Memory B cell (primary cell): ENCODE measurements around the gene RHBDF1.

Experiments used
- ATAC-seq: fragments of 150-1000 bp; cut with Tn5 transposase; 2 replicates; pipeline ENCODE4 v1.10.0; 2021; ENCODE audit warnings: low read depth, mild to moderate bottlenecking, moderate library complexity
- DNase-seq, 2 donors: peaks; one replicate each; pipeline ENCODE4 v3.0.0; 2022; ENCODE audit warnings: low spot score in 2 of 2
- H3K27ac Mint-ChIP-seq: one replicate; pipeline ENCODE4 v1.8.0; 2022; ENCODE audit warnings: mild to moderate bottlenecking, moderate library complexity, mixed read lengths
- H3K27me3 Mint-ChIP-seq: one replicate; pipeline ENCODE4 v1.8.0; 2022; ENCODE audit warnings: mixed read lengths
- H3K36me3 Mint-ChIP-seq: one replicate; pipeline ENCODE4 v1.8.0; 2022; ENCODE audit warnings: mild to moderate bottlenecking, mixed read lengths
- H3K4me1 Mint-ChIP-seq: one replicate; pipeline ENCODE4 v1.8.0; 2022; ENCODE audit warnings: mixed read lengths
- H3K4me3 Mint-ChIP-seq: one replicate; pipeline ENCODE4 v1.8.0; 2022; ENCODE audit warnings: mild to moderate bottlenecking, moderate library complexity, mixed read lengths
- H3K9me3 Mint-ChIP-seq: one replicate; pipeline ENCODE4 v1.8.0; 2022; ENCODE audit warnings: mixed read lengths

The RHBDF1 gene

GRCh38 chr16:62968-63391, 9.5 kb downstream of the RHBDF1 start:
- no peaks in the 10 kb centered on the region for H3K9me3 Mint-ChIP-seq
- peaks cover 3% of the 10 kb centered on the region for H3K36me3 Mint-ChIP-seq
- ATAC-seq (no peak), DNase-seq (no peak)
- peaks cover 4% of the 10 kb centered on the region for H3K4me1 Mint-ChIP-seq
- no peak overlapping the region for H3K27ac Mint-ChIP-seq
- no peak overlapping the region for H3K4me3 Mint-ChIP-seq
- H3K27me3 Mint-ChIP-seq, result no peaks in the 10 kb centered on the region

GRCh38 chr16:62283-62967, 10.0 kb downstream of the RHBDF1 start:
- peaks cover 5% of the 10 kb centered on the region for H3K36me3 Mint-ChIP-seq
- H3K9me3 Mint-ChIP-seq, result no peaks in the 10 kb centered on the region
- no peak overlapping the region for H3K27ac Mint-ChIP-seq
- H3K4me1 Mint-ChIP-seq, result peaks cover 4% of the 10 kb centered on the region
- no peaks in the 10 kb centered on the region for H3K27me3 Mint-ChIP-seq
- H3K4me3 Mint-ChIP-seq, result no peak overlapping the region
- DNase-seq (no peak), ATAC-seq (no peak)

GRCh38 chr16:61879-62281, 10.6 kb downstream of the RHBDF1 start:
- Mint-ChIP-seq H3K4me3 (no peak overlapping the region), H3K9me3 (no peaks in the 10 kb centered on the region), H3K36me3 (peaks cover 8% of the 10 kb centered on the region), H3K4me1 (peaks cover 4% of the 10 kb centered on the region), H3K27me3 (no peaks in the 10 kb centered on the region), H3K27ac (no peak overlapping the region)
- DNase-seq (no peak), ATAC-seq (no peak)

GRCh38 chr16:60929-61878, 11.2 kb downstream of the RHBDF1 start:
- Mint-ChIP-seq H3K4me1 (peaks cover 4% of the 10 kb centered on the region), H3K27me3 (no peaks in the 10 kb centered on the region), H3K36me3 (peaks cover 9% of the 10 kb centered on the region), H3K9me3 (no peaks in the 10 kb centered on the region), H3K4me3 (no peak overlapping the region), H3K27ac (no peak overlapping the region)
- DNase-seq, result no peak
- no peak for ATAC-seq

GRCh38 chr16:60166-60565, 12.3 kb downstream of the RHBDF1 start:
- H3K36me3 Mint-ChIP-seq, result peaks cover 12% of the 10 kb centered on the region
- ATAC-seq, result no peak
- no peak overlapping the region for H3K4me3 Mint-ChIP-seq
- no peak for DNase-seq
- no peak overlapping the region for H3K27ac Mint-ChIP-seq
- H3K9me3 Mint-ChIP-seq, result no peaks in the 10 kb centered on the region
- H3K27me3 Mint-ChIP-seq, result no peaks in the 10 kb centered on the region
- H3K4me1 Mint-ChIP-seq, result no peaks in the 10 kb centered on the region

GRCh38 chr16:59440-60059, 12.9 kb downstream of the RHBDF1 start:
- no peaks in the 10 kb centered on the region for H3K9me3 Mint-ChIP-seq
- peaks cover 12% of the 10 kb centered on the region for H3K36me3 Mint-ChIP-seq
- no peaks in the 10 kb centered on the region for H3K4me1 Mint-ChIP-seq
- no peaks in the 10 kb centered on the region for H3K27me3 Mint-ChIP-seq
- no peak overlapping the region for H3K4me3 Mint-ChIP-seq
- H3K27ac Mint-ChIP-seq, result no peak overlapping the region
- ATAC-seq (no peak), DNase-seq (no peak)

- no peaks in the 10 kb centered on the region for H3K9me3 Mint-ChIP-seq
- no peak overlapping the region for H3K27ac Mint-ChIP-seq
- H3K4me1 Mint-ChIP-seq, result peaks cover 4% of the 10 kb centered on the region
- DNase-seq, result no peak
- H3K27me3 Mint-ChIP-seq, result no peaks in the 10 kb centered on the region
- no peak for ATAC-seq
- no peak overlapping the region for H3K4me3 Mint-ChIP-seq
- peaks cover 12% of the 10 kb centered on the region for H3K36me3 Mint-ChIP-seq
Observed at GRCh38 chr16:58491-59439, 13.7 kb downstream of the RHBDF1 start.

- Mint-ChIP-seq H3K27me3 (no peaks in the 10 kb centered on the region), H3K27ac (no peak overlapping the region), H3K4me3 (no peak overlapping the region), H3K9me3 (no peaks in the 10 kb centered on the region), H3K36me3 (peaks cover 12% of the 10 kb centered on the region), H3K4me1 (peaks cover 6% of the 10 kb centered on the region)
- DNase-seq (no peak), ATAC-seq (no peak)
Observed at GRCh38 chr16:57711-58110, 14.7 kb downstream of the RHBDF1 start.

- H3K36me3 Mint-ChIP-seq, result peaks cover 14% of the 10 kb centered on the region
- peak overlapping the region; percentile 46 for H3K4me3 Mint-ChIP-seq
- peaks cover 10% of the 10 kb centered on the region for H3K4me1 Mint-ChIP-seq
- ATAC-seq, result no peak
- no peak for DNase-seq
- H3K27me3 Mint-ChIP-seq, result no peaks in the 10 kb centered on the region
- H3K27ac Mint-ChIP-seq, result no peak overlapping the region
- no peaks in the 10 kb centered on the region for H3K9me3 Mint-ChIP-seq
Observed at GRCh38 chr16:56231-56927, 16.1 kb downstream of the RHBDF1 start.

GRCh38 chr16:55571-56136, 16.8 kb downstream of the RHBDF1 start:
- DNase-seq, result no peak
- Mint-ChIP-seq H3K27me3 (no peaks in the 10 kb centered on the region), H3K27ac (no peak overlapping the region), H3K9me3 (no peaks in the 10 kb centered on the region), H3K4me1 (peaks cover 11% of the 10 kb centered on the region), H3K36me3 (peaks cover 14% of the 10 kb centered on the region), H3K4me3 (peak overlapping the region; percentile 46)
- no peak for ATAC-seq

- Mint-ChIP-seq H3K27me3 (no peaks in the 10 kb centered on the region), H3K9me3 (no peaks in the 10 kb centered on the region), H3K27ac (peak overlapping the region; percentile 90), H3K4me1 (peaks cover 13% of the 10 kb centered on the region), H3K36me3 (peaks cover 18% of the 10 kb centered on the region), H3K4me3 (peak overlapping the region; percentile 99)
- ATAC-seq (no peak), DNase-seq (no peak)
Observed at GRCh38 chr16:54237-54581, 18.2 kb downstream of the RHBDF1 start.

- Mint-ChIP-seq H3K36me3 (peaks cover 18% of the 10 kb centered on the region), H3K27ac (peak within 1 kb of the TSS; percentile 90), H3K27me3 (no peaks in the 10 kb centered on the region), H3K4me3 (peak within 1 kb of the TSS; percentile 99), H3K4me1 (peaks cover 13% of the 10 kb centered on the region), H3K9me3 (no peaks in the 10 kb centered on the region)
- peak; percentile 81 to 94 for DNase-seq
- peak; percentile 91 for ATAC-seq
Observed at GRCh38 chr16:53346-54236, 18.8 kb downstream of the RHBDF1 start, which contains the start of the genes POLR3K and SNRNP25. Gene POLR3K, minus strand, starts transcription at chr16:53608. Its CDS starts 22 bp downstream, at chr16:53586. Gene SNRNP25, plus strand, starts transcription at chr16:53828. Its CDS starts 189 bp downstream, at chr16:54017.
